Measurements from ENCODE around the gene CCDC69.

CCDC69 gene

DNA sequence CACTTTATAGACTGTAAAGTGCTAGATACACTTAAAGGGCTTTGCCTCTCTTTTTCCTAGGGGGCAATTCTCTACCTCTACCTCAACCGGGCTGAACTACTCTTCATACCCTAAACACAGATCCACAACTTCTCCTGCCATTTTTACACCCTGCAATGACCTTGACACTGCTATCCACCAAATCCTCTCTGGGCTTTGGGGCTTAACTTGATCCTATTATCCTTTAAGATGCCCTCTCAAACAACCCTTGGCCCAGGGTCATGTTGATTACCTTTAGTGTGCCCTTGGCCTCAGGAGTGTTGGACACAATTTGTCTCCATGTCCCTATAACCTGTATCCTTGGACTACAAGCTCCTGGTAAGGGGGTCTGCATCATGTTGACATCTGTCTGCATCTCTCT is 85.8 kb downstream of the CCDC69 start:
- no peak for DNase-seq

GRCh38 chr5:151137067-151137825 is 86.6 kb downstream of the CCDC69 start:
- no peak for DNase-seq

DNA sequence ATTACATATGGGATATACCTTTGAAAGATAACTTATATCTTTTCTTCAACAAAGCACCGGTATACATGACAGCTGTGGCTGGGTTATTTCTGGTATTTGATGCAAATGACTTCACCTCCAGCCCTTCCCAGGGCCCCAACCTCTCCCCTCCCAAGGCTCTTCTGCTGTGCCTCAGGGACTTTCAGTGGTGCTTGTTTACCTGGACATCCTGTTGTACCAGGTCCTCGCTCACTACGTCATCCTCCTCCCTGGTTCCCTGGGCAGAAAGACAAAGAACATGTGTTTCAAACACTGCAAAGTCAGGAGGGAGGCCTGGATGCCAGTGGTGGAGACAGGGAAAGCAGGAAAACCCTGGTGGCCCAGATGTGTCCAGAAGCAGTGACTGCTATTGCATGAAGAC is 89.7 kb downstream of the CCDC69 start:
- no peak for DNase-seq

DNA sequence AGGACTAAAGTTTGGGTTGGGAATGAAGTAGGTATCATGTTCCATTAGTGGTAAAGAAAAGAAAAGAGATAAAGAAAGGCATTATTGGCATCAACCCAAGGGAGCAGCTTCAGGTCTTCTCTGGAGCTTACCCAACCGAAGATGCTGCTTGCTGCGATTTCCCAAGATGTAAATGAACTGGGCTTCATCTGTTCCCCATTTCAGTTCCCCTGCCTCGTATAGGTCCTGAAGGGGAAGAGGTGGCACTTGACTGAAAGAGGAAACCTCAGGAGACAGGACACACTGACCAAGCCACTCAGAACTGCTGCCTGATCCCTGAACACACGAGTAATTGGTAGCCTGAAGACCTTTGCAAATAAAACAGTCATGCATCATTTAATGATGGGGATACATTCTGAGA is 90.9 kb downstream of the CCDC69 start:
- no peak for DNase-seq

Data from NCI-H2227 treated with DMSO at 0.1 percent for 48 hours (cell line).